Stimulated activated naive CD4-positive, alpha-beta T cell (primary cell): ENCODE results near the gene SLC19A1.

Experiments used
- DNase-seq, 6 experiments: peaks; one replicate each; lab custom pipeline; 2025; lab: John Stamatoyannopoulos, UW

SLC19A1 gene

DNA sequence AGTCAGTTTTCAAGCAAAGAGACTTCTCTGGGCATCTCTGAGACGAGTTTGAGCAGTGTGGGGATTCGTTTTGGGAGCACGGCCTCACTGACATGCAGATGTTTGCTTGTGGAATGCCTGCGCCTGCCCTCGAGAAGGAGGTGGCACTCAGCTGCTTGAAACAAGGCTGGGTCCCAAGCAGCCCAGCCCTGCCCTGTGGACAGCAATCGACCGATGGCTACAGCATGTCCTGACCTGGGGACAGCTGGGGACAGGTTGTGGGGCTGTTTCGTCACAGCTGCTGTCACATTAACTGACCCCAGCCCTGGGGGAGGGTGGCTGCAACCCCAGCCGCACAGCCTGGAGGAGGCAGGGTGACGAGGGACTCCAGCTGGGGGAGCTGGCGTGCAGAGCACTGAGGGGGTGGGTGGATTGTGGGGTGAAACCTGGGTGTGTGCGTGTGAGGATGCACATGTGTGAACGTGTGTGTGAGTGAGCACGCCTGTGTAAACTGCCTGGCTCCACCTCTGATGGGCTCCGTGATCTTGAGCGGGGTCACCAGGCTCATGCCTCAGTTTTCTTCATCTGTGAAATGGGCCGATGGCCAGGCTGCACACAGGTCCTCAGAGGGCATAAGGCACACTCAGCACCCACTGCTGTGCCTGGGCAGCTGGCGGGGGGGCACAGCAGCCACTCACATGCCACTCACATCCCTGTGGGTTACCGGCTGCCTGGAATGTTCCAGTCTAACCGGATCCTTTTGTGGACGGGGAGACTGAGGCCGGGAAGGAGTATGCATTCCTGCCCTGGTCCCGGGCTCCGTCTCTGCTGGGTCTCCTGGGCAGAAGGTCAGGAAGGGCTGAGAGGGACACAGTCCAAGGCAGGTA is 87.9 kb downstream of the SLC19A1 start:
- no peak for DNase-seq

DNA sequence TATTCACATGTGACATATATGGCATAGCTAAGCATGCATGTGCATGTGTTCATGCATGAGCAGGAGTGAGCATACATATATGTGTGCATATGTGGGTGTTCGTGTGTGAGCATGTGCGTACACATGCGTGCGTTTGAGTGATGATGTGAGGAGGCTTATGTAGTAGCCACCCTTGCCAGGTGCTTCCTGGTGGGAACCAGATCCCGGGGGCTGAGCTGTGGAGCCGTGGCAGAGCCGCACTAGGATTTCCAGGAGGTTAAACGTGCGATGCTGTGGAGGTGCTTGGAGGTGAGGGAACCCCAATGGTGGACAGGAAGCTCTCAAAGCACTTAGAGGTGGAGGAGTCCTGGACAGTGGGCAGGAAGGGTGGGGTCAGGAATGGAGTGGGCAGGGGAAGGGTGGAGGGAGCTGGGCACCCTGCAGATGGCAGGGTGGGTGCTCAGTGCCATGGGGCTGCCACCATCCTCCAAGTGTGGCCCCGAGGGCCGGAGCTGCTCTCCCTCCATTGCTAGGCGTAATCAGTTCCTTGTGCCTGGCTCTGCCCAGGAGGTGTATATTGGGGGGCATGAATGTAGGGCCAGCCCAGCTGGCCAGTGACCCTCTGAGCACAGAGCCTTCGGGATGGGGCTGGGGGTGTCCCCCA is 88.8 kb downstream of the SLC19A1 start:
- no peak for DNase-seq

DNA sequence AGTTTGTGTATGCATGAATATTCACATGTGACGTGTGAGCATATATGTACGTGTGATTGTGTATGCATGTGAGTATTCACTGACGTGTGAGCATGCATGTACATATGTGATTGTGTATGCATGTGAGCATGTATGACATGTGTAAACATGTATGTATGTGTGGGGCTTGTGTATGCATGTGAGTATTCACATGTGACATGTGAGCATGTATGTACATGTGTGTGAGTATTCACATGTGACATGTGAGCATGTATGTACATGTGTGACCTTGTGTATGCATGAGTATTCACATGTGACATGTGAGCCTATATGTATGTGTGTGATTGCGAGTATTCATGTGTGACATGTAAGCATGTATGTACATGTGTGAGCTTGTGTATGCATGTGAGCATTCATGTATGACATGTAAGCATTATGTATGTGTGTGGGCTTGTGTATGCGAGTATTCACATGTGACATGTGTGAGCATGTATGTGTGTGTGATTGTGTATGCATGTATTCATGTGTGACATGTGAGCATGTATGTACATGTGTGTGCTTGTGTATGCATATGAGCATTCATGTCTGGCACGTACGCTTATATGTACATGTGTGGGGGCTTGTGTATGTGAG is 89.4 kb downstream of the SLC19A1 start:
- no peak for DNase-seq

DNA sequence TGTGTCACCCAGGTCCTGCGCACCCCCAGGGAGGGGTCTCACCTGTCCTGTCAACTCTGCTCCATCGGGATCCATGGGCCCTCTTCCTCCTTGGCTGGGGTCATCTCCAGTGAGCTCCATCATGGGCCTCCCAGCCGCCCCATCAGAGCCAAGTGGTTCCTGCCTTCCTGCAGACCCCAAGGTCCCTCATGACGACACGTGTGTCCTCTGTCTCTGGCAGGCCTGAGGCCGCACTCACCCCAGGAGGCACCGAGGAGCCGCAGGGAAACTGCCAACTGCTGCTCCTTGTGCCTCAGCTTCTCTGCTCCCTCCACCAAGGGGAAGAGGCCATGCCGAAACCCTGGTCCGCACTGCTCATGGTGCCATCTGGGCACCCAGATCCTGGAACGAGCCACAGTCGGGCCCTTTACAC is 90.5 kb downstream of the SLC19A1 start:
- no peak for DNase-seq

DNA sequence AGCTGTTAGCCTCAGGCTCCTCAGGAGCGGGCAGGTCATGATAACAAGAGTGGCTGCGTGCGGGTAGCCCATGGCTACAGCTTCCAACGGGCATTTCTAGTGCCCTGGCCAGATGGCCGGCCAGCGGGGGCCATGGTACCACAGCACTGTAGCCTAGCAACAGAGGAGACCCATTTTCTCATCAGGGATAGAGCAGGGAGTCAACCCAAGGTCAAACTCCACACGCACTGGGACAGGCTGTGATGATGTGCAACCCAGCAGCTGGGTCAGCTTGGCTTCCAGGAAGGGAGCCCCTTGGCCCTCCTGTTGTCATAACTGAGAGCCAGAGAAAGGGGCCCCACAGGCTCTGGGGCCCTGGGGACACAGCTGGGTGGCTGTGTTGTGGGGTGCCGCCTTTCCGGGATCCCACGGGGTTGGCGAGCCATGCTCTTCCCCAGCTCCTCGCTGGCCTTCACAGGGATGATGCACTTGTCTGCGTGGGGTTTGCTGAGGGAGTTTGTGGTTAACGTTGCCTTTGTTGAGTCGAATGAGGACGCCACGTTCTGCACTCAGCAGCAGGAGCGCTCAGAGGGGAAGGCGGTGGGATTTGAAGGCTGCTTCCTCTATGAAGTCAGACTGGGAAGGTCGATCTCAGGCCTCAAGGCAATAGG is 91.0 kb downstream of the SLC19A1 start:
- DNase-seq, result no peak

DNA sequence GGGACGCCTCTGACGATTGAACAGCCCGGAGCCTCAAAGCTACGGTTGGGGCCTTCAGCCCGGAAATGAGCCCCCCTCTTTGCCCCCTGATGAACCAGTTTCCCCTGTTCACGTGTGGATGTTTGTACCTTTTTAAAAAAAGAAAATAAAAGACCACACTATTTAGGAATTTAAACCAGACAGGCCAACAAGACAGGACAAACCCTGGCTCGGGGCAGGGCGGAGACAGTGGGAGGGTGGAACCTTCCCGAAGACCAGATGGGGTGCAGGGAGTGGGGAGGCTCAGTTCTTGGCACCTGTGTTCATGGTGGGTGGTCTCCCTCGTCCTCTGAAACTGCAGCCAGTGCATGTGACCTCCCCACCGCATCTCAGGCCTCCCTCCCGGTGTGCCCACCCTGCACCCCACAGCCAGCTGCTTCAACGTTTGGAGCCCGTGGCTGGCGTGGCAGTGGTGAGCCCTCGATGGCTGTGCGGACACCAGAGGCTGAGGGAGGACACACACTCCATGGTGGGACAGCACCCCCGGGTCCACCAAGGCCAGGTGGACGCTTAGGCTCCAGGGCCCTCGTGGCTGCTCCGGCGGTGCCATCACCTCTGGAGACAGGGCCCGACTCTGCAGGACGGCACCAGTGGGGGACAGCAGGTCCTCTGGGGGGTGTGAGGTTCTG is 91.7 kb downstream of the SLC19A1 start:
- DNase-seq, result no peak

DNA sequence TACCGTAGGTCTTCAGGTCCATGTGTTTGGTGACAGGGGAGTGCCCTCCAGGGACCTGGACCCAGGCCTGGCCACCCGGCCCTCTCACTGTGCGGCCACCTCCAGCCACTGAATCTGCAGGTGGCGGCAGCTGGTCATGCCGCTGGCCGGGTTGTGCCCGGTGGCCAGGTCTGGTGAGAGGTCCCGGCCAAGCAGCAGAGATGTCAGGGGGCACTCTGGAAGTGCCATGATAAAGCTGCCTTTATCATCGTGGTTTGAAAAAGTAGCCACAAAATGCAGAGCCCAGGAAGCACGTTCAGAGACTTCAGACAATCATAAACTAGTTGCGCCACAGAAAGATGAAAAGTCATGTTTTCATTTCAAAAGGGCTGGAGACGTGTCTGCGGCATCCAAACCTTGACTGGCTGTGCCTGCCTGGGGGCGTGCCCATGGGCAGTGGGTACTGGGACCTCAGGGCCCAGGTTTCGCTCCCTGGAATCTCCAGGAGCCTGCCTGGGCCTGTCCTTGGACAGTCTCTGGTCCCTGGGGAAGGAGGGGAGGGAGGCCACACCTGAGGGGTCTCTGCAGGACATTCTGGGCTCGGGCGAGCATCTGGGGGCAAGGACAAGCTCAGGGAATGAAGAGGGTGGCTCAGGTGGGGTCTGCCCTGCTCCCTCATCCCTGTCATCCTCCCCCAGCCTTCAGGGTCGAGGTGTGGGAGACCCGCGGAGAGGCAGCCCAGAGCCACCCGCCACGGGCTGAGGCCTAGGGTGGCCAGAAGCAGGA is 92.4 kb downstream of the SLC19A1 start:
- DNase-seq, result no peak

DNA sequence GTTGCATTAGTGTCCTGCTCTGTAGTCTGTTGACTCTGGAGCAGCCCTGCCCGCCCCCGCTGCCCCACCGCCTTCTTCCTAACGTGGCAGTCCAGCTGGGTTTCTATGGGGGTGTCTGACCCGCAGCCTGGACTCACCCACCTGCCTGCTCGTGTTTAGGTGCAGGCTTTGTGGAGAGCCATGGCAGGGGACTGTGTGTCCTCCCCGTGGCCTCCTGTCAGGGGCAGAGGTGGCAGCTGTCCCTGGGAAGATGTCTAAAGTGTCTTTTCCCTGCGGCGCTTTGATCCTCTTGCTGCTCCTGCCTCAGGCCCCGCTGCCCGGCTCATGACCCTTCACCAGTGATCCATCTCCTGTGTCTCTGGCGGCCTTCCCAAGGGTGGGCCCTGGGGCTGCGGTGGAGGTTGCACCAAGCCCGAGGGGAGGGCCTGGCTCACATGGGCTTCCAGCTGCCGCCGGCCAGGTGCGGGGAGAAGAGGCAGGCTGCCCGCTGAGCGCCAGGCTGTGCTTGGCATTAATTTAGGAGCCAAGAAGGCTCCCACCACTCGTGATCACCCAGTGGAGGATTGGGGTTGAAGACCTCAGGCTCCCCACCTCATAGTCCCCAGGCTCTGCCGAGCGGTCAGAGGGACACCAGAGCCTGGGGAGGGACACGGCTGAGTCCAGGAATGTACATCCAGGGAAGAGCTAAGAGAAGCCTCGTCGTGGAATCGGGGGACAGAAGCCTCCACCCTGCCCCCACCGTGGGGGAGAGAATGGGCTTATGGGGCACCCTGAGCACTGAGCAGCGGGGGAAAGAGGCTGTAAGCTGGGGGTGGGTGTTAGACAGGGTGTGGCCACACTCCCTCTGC is 93.2 kb downstream of the SLC19A1 start:
- no peak for DNase-seq

DNA sequence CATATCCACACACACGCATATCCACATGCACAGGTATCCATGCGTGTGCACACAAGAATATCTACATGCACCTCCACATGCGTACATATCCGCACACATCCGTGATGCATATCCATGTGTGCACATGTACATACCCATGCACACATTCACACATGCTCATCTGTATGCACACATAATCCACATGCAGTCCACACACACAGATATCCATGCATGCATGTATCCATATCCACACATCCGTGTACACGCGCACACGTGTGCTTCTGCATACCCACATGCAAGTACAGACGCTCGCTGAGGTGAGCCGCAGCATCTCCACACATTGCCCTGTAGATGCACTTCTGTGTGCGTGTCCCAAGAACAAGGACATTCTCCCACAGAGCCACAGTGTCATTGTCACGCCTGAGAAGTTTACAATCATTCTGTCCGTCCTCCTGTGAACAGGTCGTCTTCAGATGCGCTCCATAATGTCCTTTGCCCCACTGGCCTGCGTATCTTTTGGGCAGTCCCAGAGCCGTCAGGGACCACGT is 93.9 kb downstream of the SLC19A1 start:
- no peak for DNase-seq
